Osteocyte (in vitro differentiated cells): ENCODE data around the gene IMMP2L. TPM values are rescaled to one million over a fixed set of nuclear protein-coding genes. Genes with fewer than 3 reads are reported as not detected.
A peak's percentile ranks its signal among the peaks of the same experiment; 100 is the strongest.

ENCODE experiments used
- DNase-seq: peaks from one replicate; pipeline ENCODE4 v3.0.0; 2021; ENCODE audit warnings: mixed read lengths; ENCODE audit not compliant: unreplicated experiment; ENCODE audit errors: extremely low spot score
- H3K27ac Mint-ChIP-seq: one replicate; pipeline ENCODE4 v1.8.0; 2021; ENCODE audit warnings: mild to moderate bottlenecking, mixed read lengths; ENCODE audit not compliant: unreplicated experiment
- H3K27me3 Mint-ChIP-seq: one replicate; pipeline ENCODE4 v1.8.0; 2021; ENCODE audit warnings: mixed read lengths; ENCODE audit not compliant: unreplicated experiment
- H3K36me3 Mint-ChIP-seq: one replicate; pipeline ENCODE4 v1.8.0; 2021; ENCODE audit warnings: mixed read lengths; ENCODE audit not compliant: unreplicated experiment
- H3K4me1 Mint-ChIP-seq: one replicate; pipeline ENCODE4 v1.8.0; 2021; ENCODE audit warnings: mixed read lengths; ENCODE audit not compliant: unreplicated experiment
- H3K4me3 Mint-ChIP-seq: one replicate; pipeline ENCODE4 v1.8.0; 2021; ENCODE audit warnings: mild to moderate bottlenecking, moderate library complexity, mixed read lengths; ENCODE audit not compliant: unreplicated experiment
- H3K9me3 Mint-ChIP-seq: one replicate; pipeline ENCODE4 v1.8.0; 2021; ENCODE audit warnings: mixed read lengths; ENCODE audit not compliant: unreplicated experiment
- CTCF ChIP-seq: fragments of 200-600 bp; sonication (generic); IDR thresholded peaks from 2 replicates; pipeline ENCODE4 v1.5.0; 2021; ENCODE audit warnings: antibody characterized with exemption, mild to moderate bottlenecking, moderate library complexity
- total RNA-seq: library from RNA; stranded (reverse); gene quantifications from 2 replicates; pipeline ENCODE4 v1.2.1, GENCODE V29; 2021

Gene IMMP2L
- total RNA-seq, 1 donor from 2014 or later: 15.6 TPM

GRCh38 chr7:111414374-111414773 lies 147.9 kb downstream of the IMMP2L start:
- no peak for DNase-seq
- TF ChIP-seq CTCF: no peak
- Mint-ChIP-seq H3K27me3 (no peaks in the 10 kb centered on the region), H3K27ac (no peak overlapping the region), H3K4me3 (no peak overlapping the region), H3K4me1 (peaks cover 35% of the 10 kb centered on the region), H3K9me3 (no peaks in the 10 kb centered on the region), H3K36me3 (peaks cover 2% of the 10 kb centered on the region)

GRCh38 chr7:111413739-111414138 lies 148.6 kb downstream of the IMMP2L start:
- H3K27me3 Mint-ChIP-seq: no peaks in the 10 kb centered on the region
- H3K9me3 Mint-ChIP-seq: no peaks in the 10 kb centered on the region
- H3K36me3 Mint-ChIP-seq: peaks cover 2% of the 10 kb centered on the region
- peak overlapping the region; percentile 68 for H3K27ac Mint-ChIP-seq
- H3K4me3 Mint-ChIP-seq: peak overlapping the region; percentile 36
- peaks cover 38% of the 10 kb centered on the region for H3K4me1 Mint-ChIP-seq
- DNase-seq: no peak
- no peak for TF ChIP-seq CTCF

- Mint-ChIP-seq H3K4me3 (no peak overlapping the region), H3K4me1 (peaks cover 38% of the 10 kb centered on the region), H3K36me3 (peaks cover 4% of the 10 kb centered on the region), H3K27ac (no peak overlapping the region), H3K27me3 (no peaks in the 10 kb centered on the region), H3K9me3 (peaks cover 7% of the 10 kb centered on the region)
- TF ChIP-seq CTCF: no peak
- DNase-seq: no peak
These were observed 151.4 kb downstream of the IMMP2L start for GRCh38 chr7:111410899-111411298.

- Mint-ChIP-seq H3K27ac (peak overlapping the region; percentile 6), H3K9me3 (peaks cover 8% of the 10 kb centered on the region), H3K27me3 (no peaks in the 10 kb centered on the region), H3K4me1 (peaks cover 38% of the 10 kb centered on the region), H3K4me3 (peak overlapping the region; percentile 3), H3K36me3 (peaks cover 5% of the 10 kb centered on the region)
- DNase-seq: no peak
- no peak for TF ChIP-seq CTCF
These were observed 152.4 kb downstream of the IMMP2L start for GRCh38 chr7:111409714-111410422.

- Mint-ChIP-seq H3K36me3 (peaks cover 5% of the 10 kb centered on the region), H3K27ac (no peak overlapping the region), H3K27me3 (no peaks in the 10 kb centered on the region), H3K4me3 (no peak overlapping the region), H3K4me1 (peaks cover 35% of the 10 kb centered on the region), H3K9me3 (peaks cover 8% of the 10 kb centered on the region)
- TF ChIP-seq CTCF: no peak
- no peak for DNase-seq
These were observed 153.6 kb downstream of the IMMP2L start for GRCh38 chr7:111408724-111409123.
